Stimulated activated CD4-positive, alpha-beta T cell treated with anti-CD3 and anti-CD28 coated beads, Interleukin-4, amount 100 ng/mL, for 4 hours (primary cell): ENCODE measurements around the gene GPR137.
"Not testable (repeated sequence)": the region's sequence is repeated elsewhere in the genome, so short reads cannot be mapped to it uniquely, and the experiment has no call there.

Source experiments
- DNase-seq, 2 experiments: peaks; one replicate each; pipeline ENCODE4 v3.0.0-alpha.2; 2020

Gene GPR137

GRCh38 chr11:64305691-64306562, 20.3 kb downstream of the GPR137 start:
- peak; percentile 63 to 81 for DNase-seq

DNA sequence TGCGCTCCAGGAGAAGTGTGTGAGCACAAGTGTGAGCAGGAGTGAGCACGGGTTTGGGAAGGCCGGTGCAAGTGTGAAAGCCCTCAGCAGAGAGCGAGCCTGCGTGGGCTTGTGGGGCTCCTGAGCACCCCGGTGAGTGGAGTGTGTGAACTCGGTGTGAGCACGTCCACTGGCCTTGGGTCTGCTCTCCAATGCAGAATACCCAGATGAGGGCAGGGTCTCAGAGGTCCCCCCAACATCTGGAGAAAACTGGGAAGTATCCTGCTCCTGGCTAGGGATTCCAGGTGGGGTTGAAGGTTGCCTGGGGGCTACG, 20.9 kb downstream of the GPR137 start:
- DNase-seq = no peak

GRCh38 chr11:64306876-64307622, 21.4 kb downstream of the GPR137 start:
- DNase-seq = no peak

- DNase-seq = not testable (repeated sequence)
Measured at GRCh38 chr11:64307795-64308194, 22.1 kb downstream of the GPR137 start.

GRCh38 chr11:64312947-64313346, 27.3 kb downstream of the GPR137 start:
- DNase-seq = no peak

DNA sequence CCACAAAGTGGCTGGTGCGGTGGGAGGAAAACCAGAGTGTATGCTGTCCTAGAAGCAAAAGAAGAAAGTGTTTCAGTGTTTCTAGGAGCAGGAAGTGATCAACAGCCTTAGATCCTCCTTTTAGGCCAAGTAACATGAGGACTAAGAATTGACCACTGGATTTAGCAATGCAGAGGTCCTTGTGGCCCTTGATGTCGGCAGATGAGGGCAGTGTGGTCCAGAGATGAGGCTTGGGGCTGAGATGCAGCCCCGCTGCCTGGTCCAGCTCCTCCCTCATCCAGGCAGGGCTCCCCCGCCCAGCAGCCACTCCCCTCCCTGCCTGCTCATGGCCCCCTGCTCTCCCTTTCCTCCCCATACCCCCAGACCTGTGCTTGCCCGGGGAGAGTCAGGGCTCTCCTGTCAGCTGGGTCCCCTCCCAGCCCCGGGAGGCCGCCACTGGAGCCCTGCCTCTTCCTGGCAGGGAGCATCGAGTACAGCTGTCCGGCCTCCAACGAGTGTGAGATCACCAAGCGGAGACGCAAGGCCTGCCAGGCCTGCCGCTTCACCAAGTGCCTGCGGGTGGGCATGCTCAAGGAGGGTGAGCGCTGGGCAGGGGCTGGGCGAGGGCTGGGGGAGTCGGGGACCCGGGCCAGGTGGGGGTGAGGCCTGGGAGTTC, 28.0 kb downstream of the GPR137 start:
- no peak for DNase-seq

DNA sequence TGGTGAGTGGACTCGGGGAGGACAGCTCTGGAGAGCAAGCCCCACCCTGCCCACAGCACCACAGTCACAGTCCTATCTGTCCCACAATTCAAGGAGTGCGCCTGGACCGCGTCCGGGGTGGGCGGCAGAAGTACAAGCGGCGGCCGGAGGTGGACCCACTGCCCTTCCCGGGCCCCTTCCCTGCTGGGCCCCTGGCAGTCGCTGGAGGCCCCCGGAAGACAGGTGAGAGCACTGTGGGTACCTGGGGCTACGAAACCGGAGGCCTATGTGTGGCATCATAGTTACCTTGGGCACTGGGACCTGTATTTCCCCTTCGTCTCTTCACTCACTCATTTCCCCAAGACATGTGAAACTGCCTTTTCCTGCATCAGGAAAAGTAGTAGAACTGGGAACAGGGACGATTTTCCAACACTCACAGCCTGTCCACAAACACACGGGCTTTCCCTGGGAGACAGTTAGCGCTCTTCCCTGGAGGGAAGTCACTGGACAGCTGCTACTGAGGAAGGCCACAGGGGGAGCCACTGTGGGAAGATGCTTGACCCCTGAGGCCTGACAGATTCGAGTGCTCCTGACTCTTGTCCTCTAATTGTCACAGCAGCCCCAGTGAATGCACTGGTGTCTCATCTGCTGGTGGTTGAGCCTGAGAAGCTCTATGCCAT, 28.6 kb downstream of the GPR137 start:
- DNase-seq = no peak

GRCh38 chr11:64314805-64315561, 29.3 kb downstream of the GPR137 start:
- DNase-seq = no peak

DNA sequence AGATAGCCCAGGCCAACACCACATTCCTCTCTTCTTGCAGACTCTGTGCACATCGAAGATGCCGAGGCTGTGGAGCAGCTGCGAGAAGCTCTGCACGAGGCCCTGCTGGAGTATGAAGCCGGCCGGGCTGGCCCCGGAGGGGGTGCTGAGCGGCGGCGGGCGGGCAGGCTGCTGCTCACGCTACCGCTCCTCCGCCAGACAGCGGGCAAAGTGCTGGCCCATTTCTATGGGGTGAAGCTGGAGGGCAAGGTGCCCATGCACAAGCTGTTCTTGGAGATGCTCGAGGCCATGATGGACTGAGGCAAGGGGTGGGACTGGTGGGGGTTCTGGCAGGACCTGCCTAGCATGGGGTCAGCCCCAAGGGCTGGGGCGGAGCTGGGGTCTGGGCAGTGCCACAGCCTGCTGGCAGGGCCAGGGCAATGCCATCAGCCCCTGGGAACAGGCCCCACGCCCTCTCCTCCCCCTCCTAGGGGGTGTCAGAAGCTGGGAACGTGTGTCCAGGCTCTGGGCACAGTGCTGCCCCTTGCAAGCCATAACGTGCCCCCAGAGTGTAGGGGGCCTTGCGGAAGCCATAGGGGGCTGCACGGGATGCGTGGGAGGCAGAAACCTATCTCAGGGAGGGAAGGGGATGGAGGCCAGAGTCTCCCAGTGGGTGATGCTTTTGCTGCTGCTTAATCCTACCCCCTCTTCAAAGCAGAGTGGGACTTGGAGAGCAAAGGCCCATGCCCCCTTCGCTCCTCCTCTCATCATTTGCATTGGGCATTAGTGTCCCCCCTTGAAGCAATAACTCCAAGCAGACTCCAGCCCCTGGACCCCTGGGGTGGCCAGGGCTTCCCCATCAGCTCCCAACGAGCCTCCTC, 30.2 kb downstream of the GPR137 start:
- not testable (repeated sequence) for DNase-seq

GRCh38 chr11:64316672-64317324, 31.1 kb downstream of the GPR137 start:
- DNase-seq = peak in 1 of 2 experiments; percentile 27

- DNase-seq = peak; percentile 88 to 97
Measured at GRCh38 chr11:64317325-64317960, 31.8 kb downstream of the GPR137 start, which contains the start of gene TRMT112. Gene TRMT112 (minus strand): TSS chr11:64317559. CDS start chr11:64317526, 33 bp downstream.

- DNase-seq = peak; percentile 90 to 95
Measured at GRCh38 chr11:64317961-64318765, 32.5 kb downstream of the GPR137 start, which contains the start of gene PRDX5. Gene PRDX5 (plus strand): TSS chr11:64318121. CDS start chr11:64318216, 95 bp downstream.

DNA sequence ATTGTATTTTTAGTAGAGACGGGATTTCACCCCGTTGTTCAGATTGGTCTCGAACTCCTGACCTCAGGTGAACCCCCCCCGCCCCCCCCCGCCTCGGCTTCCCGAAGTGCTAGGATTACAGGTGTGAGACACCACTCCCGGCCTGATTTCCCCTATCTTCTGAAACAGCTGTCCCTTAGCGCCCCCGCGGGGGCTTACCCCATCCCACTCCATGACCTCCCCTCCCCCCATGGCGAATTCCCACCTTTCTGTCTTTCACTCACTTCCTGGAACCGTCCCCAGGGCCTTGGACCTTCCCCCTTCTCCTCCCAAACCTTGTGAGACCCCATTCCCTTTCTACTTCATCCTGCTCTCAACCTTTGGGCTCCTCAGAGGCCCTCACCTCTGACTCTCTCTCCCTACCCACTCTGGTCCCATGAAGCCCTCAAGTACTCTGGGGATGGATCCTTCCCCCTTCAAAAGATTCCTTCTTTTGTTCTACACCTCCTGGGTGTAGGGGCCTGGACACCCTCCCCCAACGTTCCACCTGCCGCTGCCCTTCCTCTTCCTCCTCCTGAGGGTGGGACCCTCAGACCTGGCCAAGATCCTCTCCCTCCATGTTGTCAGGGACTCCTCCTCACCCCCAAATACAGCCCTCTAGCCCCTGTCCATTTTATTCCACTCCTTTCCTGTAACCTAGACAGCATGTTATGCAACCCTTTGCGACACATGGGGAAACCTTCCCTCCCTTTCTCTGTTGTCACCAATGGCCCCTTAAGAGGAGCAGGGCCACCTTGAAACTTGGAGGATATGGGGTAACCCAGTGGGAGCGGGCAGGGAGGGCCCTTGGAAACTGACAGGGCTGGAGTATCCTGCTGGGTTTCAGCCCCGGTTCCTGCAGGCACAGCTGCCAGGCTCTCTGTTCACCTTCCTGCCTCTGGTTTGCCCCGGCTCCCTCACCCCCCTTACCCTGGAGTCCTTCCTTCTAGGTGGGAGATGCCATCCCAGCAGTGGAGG, 33.4 kb downstream of the GPR137 start:
- DNase-seq = no peak

DNA sequence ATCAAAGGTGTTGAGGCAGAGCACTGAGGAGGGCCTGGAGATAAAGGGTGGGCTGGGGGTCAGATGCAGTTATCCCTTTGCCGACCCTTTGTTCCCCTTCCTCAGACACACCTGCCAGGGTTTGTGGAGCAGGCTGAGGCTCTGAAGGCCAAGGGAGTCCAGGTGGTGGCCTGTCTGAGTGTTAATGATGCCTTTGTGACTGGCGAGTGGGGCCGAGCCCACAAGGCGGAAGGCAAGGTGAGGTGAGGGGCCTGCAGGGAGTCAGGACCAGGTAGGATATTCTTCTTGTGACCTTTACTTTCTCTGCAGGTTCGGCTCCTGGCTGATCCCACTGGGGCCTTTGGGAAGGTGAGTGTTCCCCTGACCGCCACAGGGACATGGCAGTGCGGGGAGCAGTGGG, 34.9 kb downstream of the GPR137 start:
- no peak for DNase-seq

DNA sequence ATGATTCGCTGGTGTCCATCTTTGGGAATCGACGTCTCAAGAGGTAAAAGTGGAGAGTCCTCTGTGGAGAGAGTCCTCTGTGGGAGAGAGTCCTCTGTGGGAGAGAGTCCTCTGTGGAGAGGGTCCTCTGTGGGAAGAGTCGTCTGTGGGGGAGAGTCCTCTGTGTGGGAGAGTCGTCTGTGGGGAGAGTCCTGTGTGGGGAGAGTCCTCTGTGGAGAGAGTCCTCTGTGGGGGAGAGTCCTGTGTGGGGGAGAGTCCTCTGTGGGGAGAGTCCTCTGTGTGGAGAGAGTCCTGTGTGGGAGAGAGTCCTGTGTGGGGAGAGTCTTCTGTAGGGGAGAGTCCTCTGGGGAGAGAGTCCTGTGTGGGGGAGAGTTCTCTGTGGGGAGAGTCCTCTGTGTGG, 35.4 kb downstream of the GPR137 start:
- no peak for DNase-seq

DNA sequence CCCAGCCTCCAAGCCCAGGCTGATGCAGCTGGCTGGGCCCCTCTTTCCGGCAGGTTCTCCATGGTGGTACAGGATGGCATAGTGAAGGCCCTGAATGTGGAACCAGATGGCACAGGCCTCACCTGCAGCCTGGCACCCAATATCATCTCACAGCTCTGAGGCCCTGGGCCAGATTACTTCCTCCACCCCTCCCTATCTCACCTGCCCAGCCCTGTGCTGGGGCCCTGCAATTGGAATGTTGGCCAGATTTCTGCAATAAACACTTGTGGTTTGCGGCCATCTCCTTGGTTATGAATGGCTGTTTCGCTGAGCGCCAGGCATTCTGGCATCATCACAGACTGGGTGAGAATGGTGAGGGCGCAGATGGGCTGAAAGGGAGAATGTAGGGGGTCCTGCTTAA, 35.9 kb downstream of the GPR137 start:
- no peak for DNase-seq

- DNase-seq = no peak
Measured at GRCh38 chr11:64322925-64323260, 37.2 kb downstream of the GPR137 start.

GRCh38 chr11:64323373-64323772, 37.7 kb downstream of the GPR137 start:
- DNase-seq = no peak
